Measurements from ENCODE around the gene SLC25A14.
A peak's percentile ranks its signal among the peaks of the same experiment; 100 is the strongest.
"Not testable (repeated sequence)": the region's sequence is repeated elsewhere in the genome, so short reads cannot be mapped to it uniquely, and the experiment has no call there.

The SLC25A14 gene

GRCh38 chrX:130339408-130340222 lies at the start of gene SLC25A14:
Gene SLC25A14, plus strand, starts transcription at chrX:130339919. Its CDS starts 360 bp downstream, at chrX:130340279.
- DNase-seq (ENCODE audit: low read depth in 1 of 2, low spot score in 1 of 2) = peak; percentile 28 to 48

GRCh38 chrX:130295519-130296296 lies 44.0 kb upstream of the SLC25A14 start:
- no peak for DNase-seq (ENCODE audit: low read depth in 1 of 2, low spot score in 1 of 2)

GRCh38 chrX:130296297-130296678 lies 43.4 kb upstream of the SLC25A14 start:
- DNase-seq (ENCODE audit: low read depth in 1 of 2, low spot score in 1 of 2) = no peak

- DNase-seq (ENCODE audit: low read depth in 1 of 2, low spot score in 1 of 2) = no peak
Measured at GRCh38 chrX:130296743-130297142, 43.0 kb upstream of the SLC25A14 start.

GRCh38 chrX:130299279-130300009 lies 40.3 kb upstream of the SLC25A14 start:
- DNase-seq (ENCODE audit: low read depth in 1 of 2, low spot score in 1 of 2) = no peak

- no peak for DNase-seq (ENCODE audit: low read depth in 1 of 2, low spot score in 1 of 2)
Measured at GRCh38 chrX:130300010-130300282, 39.8 kb upstream of the SLC25A14 start.

- no peak for DNase-seq (ENCODE audit: low read depth in 1 of 2, low spot score in 1 of 2)
Measured at GRCh38 chrX:130301405-130301804, 38.3 kb upstream of the SLC25A14 start.

GRCh38 chrX:130301977-130302376 lies 37.7 kb upstream of the SLC25A14 start:
- DNase-seq (ENCODE audit: low read depth in 1 of 2, low spot score in 1 of 2) = no peak

GRCh38 chrX:130304587-130305368 lies 34.9 kb upstream of the SLC25A14 start:
- no peak for DNase-seq (ENCODE audit: low read depth in 1 of 2, low spot score in 1 of 2)

GRCh38 chrX:130319886-130320285 lies 19.8 kb upstream of the SLC25A14 start:
- DNase-seq (ENCODE audit: low read depth in 1 of 2, low spot score in 1 of 2) = not testable (repeated sequence)

GRCh38 chrX:130321550-130321949 lies 18.2 kb upstream of the SLC25A14 start:
- no peak for DNase-seq (ENCODE audit: low read depth in 1 of 2, low spot score in 1 of 2)

GRCh38 chrX:130330146-130330545 lies 9.6 kb upstream of the SLC25A14 start:
- DNase-seq (ENCODE audit: low read depth in 1 of 2, low spot score in 1 of 2) = no peak

GRCh38 chrX:130330706-130331105 lies 9.0 kb upstream of the SLC25A14 start:
- DNase-seq (ENCODE audit: low read depth in 1 of 2, low spot score in 1 of 2) = peak in 1 of 2 donors; percentile 8

GRCh38 chrX:130336531-130336930 lies 3.2 kb upstream of the SLC25A14 start:
- no peak for DNase-seq (ENCODE audit: low read depth in 1 of 2, low spot score in 1 of 2)

- not testable (repeated sequence) for DNase-seq (ENCODE audit: low read depth in 1 of 2, low spot score in 1 of 2)
Measured at GRCh38 chrX:130338869-130339268, 850 bp upstream of the SLC25A14 start.

GRCh38 chrX:130340271-130340670 lies 552 bp downstream of the SLC25A14 start:
- DNase-seq (ENCODE audit: low read depth in 1 of 2, low spot score in 1 of 2) = no peak

- DNase-seq (ENCODE audit: low read depth in 1 of 2, low spot score in 1 of 2) = no peak
Measured at GRCh38 chrX:130343411-130343810, 3.7 kb downstream of the SLC25A14 start.

GRCh38 chrX:130347321-130347720 lies 7.6 kb downstream of the SLC25A14 start:
- DNase-seq (ENCODE audit: low read depth in 1 of 2, low spot score in 1 of 2) = no peak

- no peak for DNase-seq (ENCODE audit: low read depth in 1 of 2, low spot score in 1 of 2)
Measured at GRCh38 chrX:130351567-130351966, 11.8 kb downstream of the SLC25A14 start.

- DNase-seq (ENCODE audit: low read depth in 1 of 2, low spot score in 1 of 2) = not testable (repeated sequence)
Measured at GRCh38 chrX:130352050-130352449, 12.3 kb downstream of the SLC25A14 start.

GRCh38 chrX:130376077-130376476 lies 36.4 kb downstream of the SLC25A14 start:
- no peak for DNase-seq (ENCODE audit: low read depth in 1 of 2, low spot score in 1 of 2)
